Bone marrow (tissue), 2 donors: ENCODE measurements around the gene CCDC171.
"Not testable (repeated sequence)": the region's sequence is repeated elsewhere in the genome, so short reads cannot be mapped to it uniquely, and the experiment has no call there.

ENCODE experiments used
- DNase-seq, 2 donors: peaks; one replicate each; lab custom pipeline; 2025; lab: John Stamatoyannopoulos, UW

CCDC171 gene

GRCh38 chr9:15552636-15553527, at the start of gene CCDC171:
TSS of gene CCDC171 (plus strand) at chr9:15553043. CDS start at chr9:15564089, 11,046 bp downstream.
- peak; percentile 57 to 85 for DNase-seq

- no peak for DNase-seq
Measured at GRCh38 chr9:15505921-15506320, 46.9 kb upstream of the CCDC171 start.

DNA sequence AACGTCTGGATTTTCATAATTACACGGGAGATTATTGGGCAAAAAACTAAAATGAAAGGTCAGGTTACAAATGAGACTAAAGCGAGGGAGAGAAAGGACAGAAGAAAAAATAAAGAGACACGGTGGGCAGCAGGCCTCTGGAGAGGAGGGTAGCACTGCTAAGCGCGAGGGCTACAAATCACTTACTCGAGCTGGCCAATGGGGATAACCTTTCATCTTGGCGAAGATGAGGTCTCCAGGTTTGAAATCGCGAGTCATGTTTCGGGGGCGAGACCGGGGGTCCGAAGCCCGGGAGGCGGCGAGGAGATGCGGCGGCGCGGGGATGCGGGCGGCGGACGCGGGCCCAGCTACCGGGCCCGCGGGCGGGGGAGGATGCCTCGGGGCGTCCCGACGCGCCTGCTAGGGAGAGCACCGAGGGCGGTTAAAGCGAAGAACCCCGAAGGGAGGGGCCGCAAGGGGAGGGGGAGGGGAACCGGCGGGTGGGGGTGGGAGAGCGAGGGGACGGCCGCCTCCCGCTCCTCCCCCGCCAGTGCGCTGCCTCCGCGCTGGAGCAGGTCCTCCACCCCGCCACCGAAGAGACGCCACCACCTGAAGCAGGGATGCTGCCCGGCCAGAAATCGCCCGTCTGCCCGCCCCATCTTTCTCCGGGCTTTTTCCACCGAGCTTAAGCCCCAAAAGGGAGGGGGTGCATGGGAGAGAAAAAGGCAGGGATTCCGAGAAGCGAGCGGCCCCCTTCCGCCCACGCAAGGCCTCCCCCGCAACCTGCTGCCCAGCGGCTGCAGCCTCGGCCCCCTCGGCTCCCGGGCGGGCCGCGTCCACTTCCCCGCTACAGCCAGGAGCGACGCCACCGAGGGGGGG, 42.7 kb upstream of the CCDC171 start:
- peak in 1 of 2 donors; percentile 37 for DNase-seq

- peak; percentile 83 to 90 for DNase-seq
Measured at GRCh38 chr9:15510789-15511575, 41.9 kb upstream of the CCDC171 start, which contains the start of gene PSIP1. TSS of gene PSIP1 (minus strand) at chr9:15510970. CDS start at chr9:15510188, 782 bp downstream.

- peak in 1 of 2 donors; percentile 43 for DNase-seq
Measured at GRCh38 chr9:15512204-15512603, 40.6 kb upstream of the CCDC171 start.

GRCh38 chr9:15512889-15513288, 40.0 kb upstream of the CCDC171 start:
- no peak for DNase-seq

DNA sequence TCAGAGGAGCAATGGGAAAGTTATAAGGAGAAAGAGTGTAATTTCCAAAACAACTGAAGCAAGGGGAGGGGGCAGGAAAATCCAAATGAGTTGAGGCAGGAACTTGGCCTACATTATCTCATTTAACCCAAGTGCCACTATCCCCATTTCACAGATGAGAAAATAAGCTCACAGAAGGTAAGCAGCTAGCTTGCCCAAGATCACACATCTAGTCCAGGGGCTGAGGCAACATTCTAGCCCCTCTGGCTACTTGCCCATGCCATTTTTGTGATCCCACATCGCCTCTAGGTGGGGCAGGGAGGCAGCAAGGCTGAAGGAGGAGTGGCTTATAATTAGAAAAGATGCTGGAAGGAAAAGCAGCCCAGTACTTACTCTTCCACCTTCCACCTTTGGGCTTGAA, 39.5 kb upstream of the CCDC171 start:
- no peak for DNase-seq

- no peak for DNase-seq
Measured at GRCh38 chr9:15519831-15520230, 33.0 kb upstream of the CCDC171 start.

- no peak for DNase-seq
Measured at GRCh38 chr9:15521254-15521653, 31.6 kb upstream of the CCDC171 start.

GRCh38 chr9:15522130-15522755, 30.6 kb upstream of the CCDC171 start:
- DNase-seq, result peak in 1 of 2 donors; percentile 50

DNA sequence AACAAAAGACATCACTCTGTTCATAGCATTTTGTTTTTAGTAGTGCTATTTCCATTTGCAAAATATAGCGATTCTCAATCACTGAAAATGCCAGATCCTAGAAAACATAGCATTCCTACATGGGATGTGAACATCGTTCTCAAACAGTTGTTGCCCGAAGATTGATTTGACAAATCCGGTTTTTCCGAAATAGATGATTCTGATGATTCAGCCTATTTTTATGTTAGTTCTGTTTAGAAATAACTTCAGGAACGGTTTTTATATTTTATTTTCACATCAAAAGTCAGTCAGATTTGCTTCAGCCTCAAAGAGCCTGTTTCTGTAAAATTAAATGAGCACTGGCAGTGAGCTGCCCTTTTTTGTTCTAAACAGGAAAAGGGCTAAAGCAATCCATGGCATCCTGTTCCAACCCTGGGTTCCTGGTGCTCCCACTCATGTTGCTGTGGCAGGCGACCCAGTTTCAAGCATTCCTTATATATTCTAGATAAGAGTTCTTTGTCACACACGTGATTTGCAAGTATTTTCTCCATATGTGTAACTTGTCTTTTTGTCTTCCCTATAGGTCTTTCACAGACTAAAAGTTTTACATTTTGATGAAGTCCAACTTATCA, 27.9 kb upstream of the CCDC171 start:
- no peak for DNase-seq

GRCh38 chr9:15525958-15526357, 26.9 kb upstream of the CCDC171 start:
- DNase-seq, result no peak

GRCh38 chr9:15527035-15527434, 25.8 kb upstream of the CCDC171 start:
- not testable (repeated sequence) for DNase-seq

GRCh38 chr9:15529566-15530324, 23.1 kb upstream of the CCDC171 start:
- no peak for DNase-seq

GRCh38 chr9:15531380-15531779, 21.5 kb upstream of the CCDC171 start:
- DNase-seq, result no peak

GRCh38 chr9:15541872-15542271, 11.0 kb upstream of the CCDC171 start:
- DNase-seq, result no peak

- no peak for DNase-seq
Measured at GRCh38 chr9:15542624-15543023, 10.2 kb upstream of the CCDC171 start.

- peak in 1 of 2 donors; percentile 28 for DNase-seq
Measured at GRCh38 chr9:15543047-15543813, 9.6 kb upstream of the CCDC171 start.

GRCh38 chr9:15549611-15550010, 3.2 kb upstream of the CCDC171 start:
- no peak for DNase-seq
